ENCODE measurements around the gene BATF2.

BATF2 gene

GRCh38 chr11:64967375-64967774 lies 29.4 kb downstream of the BATF2 start:
- TF ChIP-seq POLR2A (IDR thresholded peaks at IDR 0.05; ENCODE audit: low read length): no peak
- no peak for TF ChIP-seq GATA1 (IDR thresholded peaks at IDR 0.05; ENCODE audit: low read depth, low read length)
- no peak for DNase-seq

GRCh38 chr11:64963072-64963631 lies 33.6 kb downstream of the BATF2 start:
- DNase-seq: peak in 1 of 2 experiments; percentile 20
- TF ChIP-seq GATA1 (IDR thresholded peaks at IDR 0.05; ENCODE audit: low read depth, low read length) (no peak), POLR2A (IDR thresholded peaks at IDR 0.05; ENCODE audit: low read length) (no peak)

GRCh38 chr11:64960719-64961118 lies 36.1 kb downstream of the BATF2 start:
- TF ChIP-seq POLR2A (IDR thresholded peaks at IDR 0.05; ENCODE audit: low read length) (no peak), GATA1 (IDR thresholded peaks at IDR 0.05; ENCODE audit: low read depth, low read length) (no peak)
- peak; percentile 40 to 64 for DNase-seq

GRCh38 chr11:64959498-64959897 lies 37.3 kb downstream of the BATF2 start:
- TF ChIP-seq POLR2A (IDR thresholded peaks at IDR 0.05; ENCODE audit: low read length): no peak
- DNase-seq: no peak

- DNase-seq: no peak
- TF ChIP-seq POLR2A (IDR thresholded peaks at IDR 0.05; ENCODE audit: low read length) (no peak), GATA1 (IDR thresholded peaks at IDR 0.05; ENCODE audit: low read depth, low read length) (no peak)
Observed at GRCh38 chr11:64954201-64954600, 42.6 kb downstream of the BATF2 start.

GRCh38 chr11:64951529-64951928 lies 45.2 kb downstream of the BATF2 start:
- DNase-seq: no peak
- TF ChIP-seq POLR2A (IDR thresholded peaks at IDR 0.05; ENCODE audit: low read length) (no peak), GATA1 (IDR thresholded peaks at IDR 0.05; ENCODE audit: low read depth, low read length) (no peak)

GRCh38 chr11:64947208-64947814 lies 49.5 kb downstream of the BATF2 start:
- no peak for DNase-seq
- no peak for TF ChIP-seq GATA1 (IDR thresholded peaks at IDR 0.05; ENCODE audit: low read depth, low read length)
- no peak for TF ChIP-seq POLR2A (IDR thresholded peaks at IDR 0.05; ENCODE audit: low read length)

Measured in erythroblast (primary cell).